Uterus (tissue), 4 donors: Measurements from ENCODE around the gene NASP. TPM values are rescaled to one million over a fixed set of nuclear protein-coding genes. Genes with fewer than 3 reads are reported as not detected.
A peak's percentile ranks its signal among the peaks of the same experiment; 100 is the strongest.

ENCODE experiments used
- DNase-seq, 2 donors: peaks; one replicate each; pipeline ENCODE4 v3.0.0-alpha.2; 2019 to 2020
- H3K27ac ChIP-seq, 2 donors: fragments of 200-600 bp; sonication (generic); 1 replicate in 1 of 2; 2 replicates in 1 of 2; pipeline ENCODE4 v1.5.1; 2016 to 2018
- H3K27me3 ChIP-seq, 2 donors: fragments of 200-600 bp; sonication (generic); one replicate each; pipeline ENCODE4 v1.5.1; 2018 to 2019; ENCODE audit warnings: control low read depth in 1 of 2
- H3K36me3 ChIP-seq, 2 donors: fragments of 200-600 bp; sonication (generic); one replicate each; pipeline ENCODE4 v1.5.1; 2019; ENCODE audit warnings: control low read depth in 1 of 2
- H3K4me1 ChIP-seq, 2 donors: fragments of 200-600 bp; sonication (generic); one replicate each; pipeline ENCODE4 v1.5.1; 2018 to 2019; ENCODE audit warnings: control low read depth in 1 of 2
- H3K4me3 ChIP-seq, 2 donors: fragments of 200-600 bp; sonication (generic); 1 replicate in 1 of 2; 2 replicates in 1 of 2; pipeline ENCODE4 v1.5.1; 2018 to 2019; ENCODE audit warnings: mild to moderate bottlenecking in 1 of 2
- H3K9me3 ChIP-seq, 2 donors: fragments of 200-600 bp; sonication (generic); one replicate each; pipeline ENCODE4 v1.5.1; 2019; ENCODE audit warnings: control low read depth in 1 of 2
- CTCF ChIP-seq, 4 experiments: fragments of 200-600 bp in 2 of 4; fragments of 450-650 bp in 2 of 4; sonication (generic) in 2 of 4; IDR thresholded peaks; one replicate each; pipeline ENCODE4 v1.5.1; 2016 to 2019; ENCODE audit warnings: antibody characterized with exemption in 4 of 4, mild to moderate bottlenecking in 2 of 4, moderate library complexity in 1 of 4
- POLR2A ChIP-seq, 2 donors: fragments of 450-650 bp; IDR thresholded peaks; one replicate each; pipeline ENCODE4 v1.6.1; 2016; ENCODE audit warnings: antibody characterized with exemption in 2 of 2, mild to moderate bottlenecking in 1 of 2, moderate library complexity in 1 of 2
- intact Hi-C: fragments of 100-400 bp; cut with DNase I; formaldehyde crosslinking; loops from one replicate; pipeline ENCODE4 v1.15.1; 2023; ENCODE audit warnings: low total_unique reads
- total RNA-seq, 4 donors: library from RNA; depleted of rRNA in 3 of 4; stranded (reverse); fragments of >200 nt in 3 of 4; gene quantifications; one replicate each; pipeline versions ENCODE4 v1.1.0 to v1.2.4, GENCODE V29; 2014 to 2023
- donor health status: DM: yes; HTN: yes; CAD: no.

Gene NASP
- total RNA-seq = 100 to 1,000 TPM in 2 of 4 donors, 10 to 100 TPM in 2; 40.2 to 125 (median 81.0) TPM

- H3K27ac ChIP-seq = peak within 1 kb of the TSS; percentile 92 to 96
- no peaks in the 10 kb centered on the region for H3K36me3 ChIP-seq
- TF ChIP-seq POLR2A (IDR thresholded peaks at IDR 0.05) = peak; percentile 70 to 75
- no peak for TF ChIP-seq CTCF (IDR thresholded peaks at IDR 0.05)
- intact Hi-C loops = no loop called here
- H3K4me3 ChIP-seq = peak within 1 kb of the TSS; percentile 87 to 100
- peak; percentile 91 to 92 for DNase-seq
- no peaks in the 10 kb centered on the region for H3K27me3 ChIP-seq
- H3K4me1 ChIP-seq = peaks cover 7 to 9% of the 10 kb centered on the region in 2 donors
- no peaks in the 10 kb centered on the region for H3K9me3 ChIP-seq
Observed at GRCh38 chr1:45583666-45584350, at the start of gene NASP. NASP (plus strand) TSS chr1:45584041; CDS start chr1:45584147, 106 bp downstream.

GRCh38 chr1:45535988-45536766 is 47.7 kb upstream of the NASP start:
- Histone ChIP-seq H3K27me3 (no peaks in the 10 kb centered on the region), H3K27ac (no peak overlapping the region), H3K9me3 (no peaks in the 10 kb centered on the region), H3K4me3 (no peak overlapping the region), H3K4me1 (no peaks in the 10 kb centered on the region), H3K36me3 (no peaks in the 10 kb centered on the region)
- intact Hi-C loops = no loop called here
- TF ChIP-seq CTCF (IDR thresholded peaks at IDR 0.05) = no peak
- TF ChIP-seq POLR2A (IDR thresholded peaks at IDR 0.05) = no peak
- no peak for DNase-seq

- Histone ChIP-seq H3K4me3 (no peak overlapping the region), H3K36me3 (no peaks in the 10 kb centered on the region), H3K27me3 (no peaks in the 10 kb centered on the region), H3K4me1 (no peaks in the 10 kb centered on the region), H3K9me3 (no peaks in the 10 kb centered on the region), H3K27ac (no peak overlapping the region)
- no peak for DNase-seq
- TF ChIP-seq CTCF (IDR thresholded peaks at IDR 0.05) (no peak), POLR2A (IDR thresholded peaks at IDR 0.05) (no peak)
- intact Hi-C loops = no loop called here
Observed at GRCh38 chr1:45536886-45537285, 47.0 kb upstream of the NASP start.

- Histone ChIP-seq H3K27ac (no peak overlapping the region), H3K9me3 (no peaks in the 10 kb centered on the region), H3K27me3 (no peaks in the 10 kb centered on the region), H3K4me3 (no peak overlapping the region), H3K4me1 (no peaks in the 10 kb centered on the region), H3K36me3 (no peaks in the 10 kb centered on the region)
- intact Hi-C loops = no loop called here
- no peak for TF ChIP-seq POLR2A (IDR thresholded peaks at IDR 0.05)
- no peak for TF ChIP-seq CTCF (IDR thresholded peaks at IDR 0.05)
- no peak for DNase-seq
Observed at GRCh38 chr1:45541193-45541592, 42.6 kb upstream of the NASP start.

- Histone ChIP-seq H3K27me3 (no peaks in the 10 kb centered on the region), H3K27ac (no peak overlapping the region), H3K4me3 (no peak overlapping the region), H3K36me3 (no peaks in the 10 kb centered on the region), H3K4me1 (no peaks in the 10 kb centered on the region), H3K9me3 (no peaks in the 10 kb centered on the region)
- intact Hi-C loops = no loop called here
- no peak for DNase-seq
- TF ChIP-seq CTCF (IDR thresholded peaks at IDR 0.05) (no peak), POLR2A (IDR thresholded peaks at IDR 0.05) (no peak)
Observed at GRCh38 chr1:45542591-45542990, 41.2 kb upstream of the NASP start.
